Heart left ventricle (tissue), 16 donors: ENCODE results near the gene AACS. TPM values are rescaled to one million over a fixed set of nuclear protein-coding genes. Genes with fewer than 3 reads are reported as not detected.

Experiments used
- ATAC-seq, 4 donors: fragments of 200-7000 bp; cut with Tn5 transposase; one replicate each; pipeline ENCODE4 v1.9.1; 2020 to 2022; ENCODE audit warnings: moderate library complexity in 4 of 4, mild to moderate bottlenecking in 3 of 4, moderate number of reproducible peaks in 1 of 4
- DNase-seq, 5 donors: peaks; one replicate each; pipeline ENCODE4 v3.0.0-alpha.2; 2020
- H3K27ac ChIP-seq, 12 donors: fragments of 200-600 bp; sonication (generic) in 4 of 12; one replicate each; pipeline versions ENCODE4 v1.5.0 to v1.8.0; 2016 to 2022; ENCODE audit warnings: mild to moderate bottlenecking in 2 of 12
- H3K27me3 ChIP-seq, 9 donors: fragments of 200-600 bp; sonication (generic) in 2 of 9; one replicate each; pipeline versions ENCODE4 v1.5.1 to v1.8.0; 2016 to 2022; ENCODE audit warnings: mild to moderate bottlenecking in 3 of 9
- H3K36me3 ChIP-seq, 9 donors: fragments of 200-600 bp; sonication (generic) in 2 of 9; one replicate each; pipeline versions ENCODE4 v1.5.0 to v1.8.0; 2018 to 2022; ENCODE audit warnings: mild to moderate bottlenecking in 2 of 9
- H3K4me1 ChIP-seq, 12 donors: fragments of 200-600 bp; sonication (generic) in 4 of 12; one replicate each; pipeline versions ENCODE4 v1.5.0 to v1.8.0; 2016 to 2022; ENCODE audit warnings: mild to moderate bottlenecking in 3 of 12
- H3K4me3 ChIP-seq, 12 donors: fragments of 200-600 bp; sonication (generic) in 4 of 12; one replicate each; pipeline versions ENCODE4 v1.5.0 to v1.8.0; 2017 to 2022; ENCODE audit warnings: mild to moderate bottlenecking in 9 of 12, moderate library complexity in 4 of 12
- H3K9me3 ChIP-seq, 12 donors: fragments of 200-600 bp; sonication (generic) in 4 of 12; one replicate each; pipeline versions ENCODE4 v1.5.0 to v1.8.0; 2016 to 2022; ENCODE audit warnings: mild to moderate bottlenecking in 1 of 12
- CTCF ChIP-seq, 12 donors: fragments of 200-600 bp; sonication (generic) in 4 of 12; IDR thresholded peaks; one replicate each; pipeline versions ENCODE4 v1.5.0 to v1.8.0; 2018 to 2022; ENCODE audit warnings: antibody characterized with exemption in 12 of 12, mild to moderate bottlenecking in 5 of 12
- POLR2A ChIP-seq, 2 donors: fragments of 450-650 bp; IDR thresholded peaks; one replicate each; pipeline ENCODE4 v1.6.1; 2017; ENCODE audit warnings: antibody characterized with exemption in 2 of 2, mild to moderate bottlenecking in 2 of 2, moderate library complexity in 2 of 2
- WGBS, 4 donors: extraction: QIAGEN DNeasy Blood & Tissue Kit in 2 of 4; methylation state at CpG; one replicate each; pipeline versions ENCODE4 v1.1.5 to v1.1.7; 2013 to 2018; 5-methylcytosine and 5-hydroxymethylcytosine counted together
- intact Hi-C, 10 donors: fragments of 100-400 bp; cut with DNase I; formaldehyde crosslinking; loops; one replicate each; pipeline versions ENCODE4 v1.11.1 to v1.14.2; 2022
- polyA plus RNA-seq, 2 donors: library from polyadenylated mRNA; stranded (reverse); fragments of 200-250 nt; gene quantifications; one replicate each; pipeline ENCODE4 v1.2.3, GENCODE V29; 2013
- total RNA-seq, 9 donors: library from RNA; depleted of rRNA in 2 of 9; stranded (reverse); fragments of >200 nt in 2 of 9; fragmentation: NEBNext Ultra II Directional in 3 of 9; extraction: Animal tissue kit (Norgen Biotek cat#: 25700) in 3 of 9; gene quantifications; one replicate each; pipeline versions ENCODE4 v1.1.0 to v1.2.4, GENCODE V29; 2016 to 2023
- donor health status: ischemic (EF 13 %, LVEDD 7.1; RV severe dilation, severe dysfunction).
- donor health status: healthy with polysubstance abuse.
- donor health status: DM: no; HTN: yes; CAD: no.
- donor health status: DM: no; HTN: no; CAD: no.
- donor health status: ischemic (EF 25% LVEDD 6.9; RV normal size, moderate dysfunction).
- donor health status: ischemic (EF 25% LVEDD 5.7; RV mildly dilated, moderate dysfunction).
- donor health status: healthy.
- donor health status: DM: yes; HTN: yes; CAD: no.
- donor health status: ischemic (EF 35%, LVEDD 5.7; RV mildly dilated, moderate dysfunction).
- donor health status: nonischemic (EF 11% LVEDD 7.7; RV severe dilation, severe dysfunction).
- donor health status: DM: yes; HTN: yes; CAD: no.
- donor health status: PGD.
- donor health status: ischemic (EF 29% LVEDD 5.4; RV normal size, mild dysfunction).
- donor health status: nonischemic (EF 23%, LVEDD 6.1; RV moderate dilation, normal function).

The AACS gene
- total and polyA plus RNA-seq, 11 donors: 7.4 to 19.3 (median 12.4) TPM

GRCh38 chr12:125065919-125066570 is 810 bp downstream of the AACS start:
- TF ChIP-seq CTCF (IDR thresholded peaks at IDR 0.05) (no peak), POLR2A (IDR thresholded peaks at IDR 0.05) (no peak)

GRCh38 chr12:125068391-125068790 is 3.2 kb downstream of the AACS start:
- Histone ChIP-seq H3K9me3 (no peaks in the 10 kb centered on the region), H3K4me1 (peaks cover 0 to 48% (median 18%) of the 10 kb centered on the region in 12 donors), H3K36me3 (no peaks in the 10 kb centered on the region), H3K27ac (peak overlapping the region in 1 of 12 donors; percentile 74), H3K27me3 (no peaks in the 10 kb centered on the region), H3K4me3 (no peak overlapping the region)
- 71 to 82% (median 78%) methylated on average over 6 of the region's 6 CpGs for WGBS, 4 donors
- intact Hi-C loops: loop anchor here in 1 of 10 donors (10.0 kb wide), 1 partner anchor 74 kb away; the partner anchor contains the start of gene BRI3BP
- TF ChIP-seq CTCF (IDR thresholded peaks at IDR 0.05) (no peak), POLR2A (IDR thresholded peaks at IDR 0.05) (no peak)
- DNase-seq (no peak), ATAC-seq (no peak)

More at GRCh38 chr12:125065919-125066570, 810 bp downstream of the AACS start:
- DNase-seq (no peak), ATAC-seq (peak in 1 of 4 donors; percentile 8)
- Histone ChIP-seq H3K4me3 (peak overlapping the region; percentile 45 to 97 (median 88)), H3K36me3 (no peaks in the 10 kb centered on the region), H3K27me3 (peaks cover 0 to under 1% (median 0%) of the 10 kb centered on the region in 9 donors), H3K9me3 (no peaks in the 10 kb centered on the region), H3K27ac (peak overlapping the region in 8 of 12 donors; percentile 40 to 85 (median 76)), H3K4me1 (peaks cover 0 to 48% (median 18%) of the 10 kb centered on the region in 12 donors)
- intact Hi-C loops: loop anchor here in 5 of 10 donors (1.0 to 10.0 kb wide), 3 partner anchors 17 to 71 kb away; partner anchors contain the start of gene BRI3BP (in 1 of the 5)
- 56 to 62% (median 57%) methylated on average over 16 to 18 of the region's 18 CpGs for WGBS, 4 donors

- peak; percentile 39 to 75 (median 68) for ATAC-seq
- Histone ChIP-seq H3K9me3 (no peaks in the 10 kb centered on the region), H3K4me3 (no peak overlapping the region), H3K36me3 (peaks cover 0 to 4% (median 0%) of the 10 kb centered on the region in 9 donors), H3K27me3 (no peaks in the 10 kb centered on the region), H3K27ac (peak overlapping the region in 3 of 12 donors; percentile 15 to 74 (median 62)), H3K4me1 (peaks cover 0 to 45% (median 16%) of the 10 kb centered on the region in 12 donors)
- TF ChIP-seq POLR2A (IDR thresholded peaks at IDR 0.05) (no peak), CTCF (IDR thresholded peaks at IDR 0.05) (no peak)
- peak in 2 of 5 donors; percentile 62 to 78 for DNase-seq
- intact Hi-C loops: loop anchor here in 1 of 10 donors (10.0 kb wide), 1 partner anchor 75 kb away; the partner anchor contains the start of gene BRI3BP
- 40 to 56% (median 49%) methylated on average over 4 to 8 of the region's 8 CpGs for WGBS, 4 donors
Measured at GRCh38 chr12:125069616-125070015, 4.4 kb downstream of the AACS start.

- TF ChIP-seq POLR2A (IDR thresholded peaks at IDR 0.05) (no peak), CTCF (IDR thresholded peaks at IDR 0.05) (no peak)
- H3K36me3 ChIP-seq: peaks cover 0 to 4% (median 0%) of the 10 kb centered on the region in 9 donors
- no peaks in the 10 kb centered on the region for H3K27me3 ChIP-seq
- WGBS, 4 donors: 70 to 85% (median 74%) methylated on average over 6 of the region's 6 CpGs
- H3K4me1 ChIP-seq: peaks cover 0 to 41% (median 14%) of the 10 kb centered on the region in 12 donors
- ATAC-seq (no peak), DNase-seq (no peak)
- intact Hi-C loops: no loop called here
- no peaks in the 10 kb centered on the region for H3K9me3 ChIP-seq
- peak overlapping the region in 3 of 12 donors; percentile 15 to 74 (median 62) for H3K27ac ChIP-seq
- H3K4me3 ChIP-seq: no peak overlapping the region
Measured at GRCh38 chr12:125070112-125070511, 4.9 kb downstream of the AACS start.
